Trophoblast cell (in vitro differentiated cells and primary cell): Measurements from ENCODE around the gene PLEKHM2.

Experiments
- DNase-seq, 2 donors: peaks; one replicate each; pipeline ENCODE4 v3.0.0-alpha.2; 2016
- H2AFZ ChIP-seq: 2 replicates; pipeline ENCODE4 v1.6.1; 2013; ENCODE audit warnings: low read length, moderate library complexity, mild to moderate bottlenecking; ENCODE audit not compliant: insufficient read depth, poor library complexity
- H2AK5ac ChIP-seq: 2 replicates; pipeline ENCODE4 v1.6.1; 2013; ENCODE audit warnings: mild to moderate bottlenecking, low read length
- H2BK120ac ChIP-seq: 2 replicates; pipeline ENCODE4 v1.6.1; 2013; ENCODE audit warnings: low read length, mild to moderate bottlenecking, moderate library complexity; ENCODE audit not compliant: insufficient read depth, poor library complexity
- H2BK12ac ChIP-seq: 2 replicates; pipeline ENCODE4 v1.6.1; 2013; ENCODE audit warnings: mild to moderate bottlenecking, low read length, moderate library complexity
- H2BK5ac ChIP-seq: 2 replicates; pipeline ENCODE4 v1.6.1; 2013; ENCODE audit warnings: low read length, low read depth, moderate library complexity, mild to moderate bottlenecking; ENCODE audit not compliant: poor library complexity
- H3K14ac ChIP-seq: 2 replicates; pipeline ENCODE4 v1.6.1; 2013; ENCODE audit warnings: mild to moderate bottlenecking, low read length
- H3K18ac ChIP-seq: 2 replicates; pipeline ENCODE4 v1.6.1; 2013; ENCODE audit warnings: mild to moderate bottlenecking, low read length
- H3K23ac ChIP-seq: 2 replicates; pipeline ENCODE4 v1.6.1; 2013; ENCODE audit warnings: low read length
- H3K27ac ChIP-seq: 2 replicates; pipeline ENCODE4 v1.5.1; 2013; ENCODE audit warnings: low read depth, mild to moderate bottlenecking, inconsistent platforms, low read length, moderate library complexity
- H3K27me3 ChIP-seq: 2 replicates; pipeline ENCODE4 v1.6.1; 2013; ENCODE audit warnings: inconsistent platforms, mild to moderate bottlenecking, low read length, moderate library complexity; ENCODE audit not compliant: insufficient read depth
- H3K36me3 ChIP-seq, 2 experiments: 1 replicate in 1 of 2; 2 replicates in 1 of 2; pipeline ENCODE4 v1.6.1; 2013; ENCODE audit warnings: low read length in 2 of 2, mild to moderate bottlenecking in 2 of 2, moderate library complexity in 1 of 2; ENCODE audit not compliant: insufficient read depth in 2 of 2, control insufficient read depth in 1 of 2
- H3K4ac ChIP-seq: 2 replicates; pipeline ENCODE4 v1.6.1; 2013; ENCODE audit warnings: low read depth, mild to moderate bottlenecking, low read length, moderate library complexity
- H3K4me1 ChIP-seq, 2 experiments: 1 replicate in 1 of 2; 2 replicates in 1 of 2; pipeline ENCODE4 v1.6.1; 2013; ENCODE audit warnings: low read length in 2 of 2, mild to moderate bottlenecking in 2 of 2, moderate library complexity in 1 of 2; ENCODE audit not compliant: insufficient read depth in 2 of 2, control insufficient read depth in 1 of 2
- H3K4me2 ChIP-seq: 2 replicates; pipeline ENCODE4 v1.6.1; 2013; ENCODE audit warnings: inconsistent platforms, mild to moderate bottlenecking, low read length, moderate library complexity
- H3K4me3 ChIP-seq: 2 replicates; pipeline ENCODE4 v1.5.1; 2013; ENCODE audit warnings: mild to moderate bottlenecking, low read depth, low read length, inconsistent platforms
- H3K79me1 ChIP-seq: one replicate; pipeline ENCODE4 v1.6.1; 2013; ENCODE audit warnings: low read length
- H3K79me2 ChIP-seq: 2 replicates; pipeline ENCODE4 v1.6.1; 2013; ENCODE audit warnings: low read length, mild to moderate bottlenecking; ENCODE audit not compliant: control insufficient read depth, insufficient read depth, poor library complexity
- H3K9ac ChIP-seq: 2 replicates; pipeline ENCODE4 v1.6.1; 2013; ENCODE audit warnings: mild to moderate bottlenecking, low read length
- H3K9me3 ChIP-seq: 2 replicates; pipeline ENCODE4 v1.6.1; 2013; ENCODE audit warnings: low read depth, mild to moderate bottlenecking, control low read depth, inconsistent platforms, low read length; ENCODE audit not compliant: insufficient read depth
- H4K12ac ChIP-seq: 2 replicates; pipeline ENCODE4 v1.6.1; 2013; ENCODE audit warnings: low read depth, mild to moderate bottlenecking, low read length, moderate library complexity
- H4K8ac ChIP-seq: 2 replicates; pipeline ENCODE4 v1.6.1; 2013; ENCODE audit warnings: low read depth, mild to moderate bottlenecking, low read length, moderate library complexity
- H4K91ac ChIP-seq: one replicate; pipeline ENCODE4 v1.6.1; 2013; ENCODE audit warnings: low read depth, mild to moderate bottlenecking, low read length, moderate library complexity
- WGBS: extraction: QIAGEN DNeasy Blood & Tissue Kit; methylation state at CpG from one replicate; pipeline ENCODE4 v1.1.7; 2013; ENCODE audit warnings: missing lambda C conversion rate; ENCODE audit not compliant: insufficient read length, insufficient coverage; ENCODE audit errors: extremely low coverage; 5-methylcytosine and 5-hydroxymethylcytosine counted together

The PLEKHM2 gene

GRCh38 chr1:15735304-15736037 lies 51.4 kb downstream of the PLEKHM2 start:
- peak overlapping the region; percentile 9 for H3K14ac ChIP-seq
- H4K91ac ChIP-seq, result no peak overlapping the region
- H3K4me2 ChIP-seq, result no peak overlapping the region
- DNase-seq, result peak; percentile 47 to 52
- peaks cover 20 to 23% of the 10 kb centered on the region in 2 experiments for H3K4me1 ChIP-seq
- no peak overlapping the region for H3K23ac ChIP-seq
- peak overlapping the region; percentile 3 for H2BK5ac ChIP-seq
- H3K79me2 ChIP-seq, result no peaks in the 10 kb centered on the region
- H3K9me3 ChIP-seq, result peaks cover 2% of the 10 kb centered on the region
- H3K36me3 ChIP-seq, result peaks cover 39 to 43% of the 10 kb centered on the region in 2 experiments
- H2BK120ac ChIP-seq, result peak overlapping the region; percentile 13
- no peaks in the 10 kb centered on the region for H3K27me3 ChIP-seq
- H2AK5ac ChIP-seq, result no peak overlapping the region
- no peak overlapping the region for H3K27ac ChIP-seq
- H2AFZ ChIP-seq, result no peak overlapping the region
- peak overlapping the region; percentile 23 for H3K18ac ChIP-seq
- H3K4ac ChIP-seq, result no peak overlapping the region
- H4K8ac ChIP-seq, result no peak overlapping the region
- no peak overlapping the region for H3K9ac ChIP-seq
- H2BK12ac ChIP-seq, result peak overlapping the region; percentile 16
- no peak overlapping the region for H3K4me3 ChIP-seq
- peaks cover 9% of the 10 kb centered on the region for H3K79me1 ChIP-seq
- WGBS, result no CpG with 5 or more reads among the region's 12 CpGs
- H4K12ac ChIP-seq, result no peak overlapping the region

- Histone ChIP-seq H4K91ac (peak within 1 kb of the TSS; percentile 11), H2AFZ (no peak within 1 kb of the TSS), H2BK5ac (peak within 1 kb of the TSS; percentile 3), H3K36me3 (peaks cover 31 to 35% of the 10 kb centered on the region in 2 experiments), H2BK120ac (peak within 1 kb of the TSS; percentile 13), H3K23ac (no peak within 1 kb of the TSS), H3K9ac (no peak within 1 kb of the TSS), H3K27ac (no peak within 1 kb of the TSS), H4K8ac (no peak within 1 kb of the TSS), H3K4me1 (peaks cover 20 to 23% of the 10 kb centered on the region in 2 experiments), H2AK5ac (peak within 1 kb of the TSS; percentile 32), H3K27me3 (no peaks in the 10 kb centered on the region), H3K14ac (peak within 1 kb of the TSS; percentile 9), H2BK12ac (peak within 1 kb of the TSS; percentile 16), H3K4ac (no peak within 1 kb of the TSS), H3K18ac (peak within 1 kb of the TSS; percentile 23), H3K79me1 (peaks cover 9% of the 10 kb centered on the region), H4K12ac (no peak within 1 kb of the TSS), H3K79me2 (no peaks in the 10 kb centered on the region), H3K9me3 (peaks cover 2% of the 10 kb centered on the region), H3K4me3 (no peak within 1 kb of the TSS), H3K4me2 (no peak within 1 kb of the TSS)
- peak; percentile 42 to 63 for DNase-seq
- WGBS, result no CpG with 5 or more reads among the region's 35 CpGs
Observed at GRCh38 chr1:15736038-15736891, 52.1 kb downstream of the PLEKHM2 start, which contains the start of gene SLC25A34. Gene SLC25A34 (plus strand): TSS chr1:15736258. CDS start chr1:15736486, 228 bp downstream.

DNA sequence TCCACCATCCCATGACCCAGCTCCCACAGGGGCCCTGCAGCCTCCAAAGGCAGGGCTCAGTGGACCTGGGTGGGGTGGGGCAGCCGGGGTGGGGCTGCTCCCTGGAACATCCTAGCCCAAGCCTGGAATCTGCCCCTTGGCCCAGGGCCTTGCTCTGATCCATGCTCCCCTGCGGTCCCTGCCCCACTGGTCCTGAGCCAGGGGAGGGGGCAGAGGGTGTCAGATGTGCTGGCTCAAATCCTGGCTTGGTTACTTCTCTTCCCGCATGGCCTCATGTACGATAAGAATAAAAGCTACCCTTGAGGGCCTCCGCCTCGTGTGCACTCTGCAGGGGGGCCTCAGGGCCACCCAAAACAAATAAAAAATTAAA lies 52.8 kb downstream of the PLEKHM2 start:
- no peak overlapping the region for H2BK5ac ChIP-seq
- no peak overlapping the region for H3K14ac ChIP-seq
- H3K79me1 ChIP-seq, result peaks cover 9% of the 10 kb centered on the region
- H2BK12ac ChIP-seq, result no peak overlapping the region
- no peak overlapping the region for H3K4ac ChIP-seq
- no peak overlapping the region for H4K8ac ChIP-seq
- H3K4me1 ChIP-seq, result peaks cover 22 to 25% of the 10 kb centered on the region in 2 experiments
- H3K4me3 ChIP-seq, result no peak overlapping the region
- H3K23ac ChIP-seq, result no peak overlapping the region
- WGBS, result no CpG with 5 or more reads among the region's 6 CpGs
- H3K27me3 ChIP-seq, result no peaks in the 10 kb centered on the region
- H2AFZ ChIP-seq, result no peak overlapping the region
- peaks cover 25 to 29% of the 10 kb centered on the region in 2 experiments for H3K36me3 ChIP-seq
- H3K4me2 ChIP-seq, result no peak overlapping the region
- H2AK5ac ChIP-seq, result no peak overlapping the region
- H3K79me2 ChIP-seq, result no peaks in the 10 kb centered on the region
- no peak overlapping the region for H2BK120ac ChIP-seq
- no peak overlapping the region for H3K9ac ChIP-seq
- no peak overlapping the region for H4K12ac ChIP-seq
- no peak for DNase-seq
- H4K91ac ChIP-seq, result no peak overlapping the region
- no peak overlapping the region for H3K27ac ChIP-seq
- peaks cover 2% of the 10 kb centered on the region for H3K9me3 ChIP-seq
- no peak overlapping the region for H3K18ac ChIP-seq

- WGBS, result no CpG with 5 or more reads among the region's 20 CpGs
- peaks cover 2% of the 10 kb centered on the region for H3K9me3 ChIP-seq
- no peak overlapping the region for H2BK5ac ChIP-seq
- H2BK12ac ChIP-seq, result no peak overlapping the region
- H3K14ac ChIP-seq, result no peak overlapping the region
- H3K4me3 ChIP-seq, result no peak overlapping the region
- peaks cover 9% of the 10 kb centered on the region for H3K79me1 ChIP-seq
- DNase-seq, result no peak
- H3K4ac ChIP-seq, result no peak overlapping the region
- no peak overlapping the region for H2BK120ac ChIP-seq
- H4K8ac ChIP-seq, result no peak overlapping the region
- no peaks in the 10 kb centered on the region for H3K27me3 ChIP-seq
- no peak overlapping the region for H3K4me2 ChIP-seq
- H3K79me2 ChIP-seq, result no peaks in the 10 kb centered on the region
- H3K9ac ChIP-seq, result no peak overlapping the region
- no peak overlapping the region for H2AK5ac ChIP-seq
- no peak overlapping the region for H4K12ac ChIP-seq
- H2AFZ ChIP-seq, result no peak overlapping the region
- no peak overlapping the region for H3K27ac ChIP-seq
- no peak overlapping the region for H3K18ac ChIP-seq
- H3K4me1 ChIP-seq, result peaks cover 22 to 25% of the 10 kb centered on the region in 2 experiments
- H3K23ac ChIP-seq, result no peak overlapping the region
- H3K36me3 ChIP-seq, result peaks cover 18 to 21% of the 10 kb centered on the region in 2 experiments
- H4K91ac ChIP-seq, result no peak overlapping the region
Observed at GRCh38 chr1:15737324-15738319, 53.5 kb downstream of the PLEKHM2 start.
